ENCODE results near the gene SVEP1.
"Not testable (repeated sequence)": the region's sequence is repeated elsewhere in the genome, so short reads cannot be mapped to it uniquely, and the experiment has no call there.

Gene SVEP1

GRCh38 chr9:110578575-110579033 lies 937 bp downstream of the SVEP1 start:
- no peak for DNase-seq (ENCODE audit: low spot score)

GRCh38 chr9:110575945-110576344 lies 3.6 kb downstream of the SVEP1 start:
- no peak for DNase-seq (ENCODE audit: low spot score)

GRCh38 chr9:110575169-110575568 lies 4.4 kb downstream of the SVEP1 start:
- DNase-seq (ENCODE audit: low spot score): no peak

GRCh38 chr9:110573305-110573704 lies 6.2 kb downstream of the SVEP1 start:
- DNase-seq (ENCODE audit: low spot score): no peak

- no peak for DNase-seq (ENCODE audit: low spot score)
Observed at GRCh38 chr9:110571801-110572483, 7.6 kb downstream of the SVEP1 start.

- DNase-seq (ENCODE audit: low spot score): no peak
Observed at GRCh38 chr9:110566156-110566555, 13.4 kb downstream of the SVEP1 start.

- DNase-seq (ENCODE audit: low spot score): no peak
Observed at GRCh38 chr9:110561826-110562225, 17.7 kb downstream of the SVEP1 start.

GRCh38 chr9:110559869-110560268 lies 19.7 kb downstream of the SVEP1 start:
- peak; percentile 38 for DNase-seq (ENCODE audit: low spot score)

- no peak for DNase-seq (ENCODE audit: low spot score)
Observed at GRCh38 chr9:110555551-110556331, 23.8 kb downstream of the SVEP1 start.

- no peak for DNase-seq (ENCODE audit: low spot score)
Observed at GRCh38 chr9:110546411-110546871, 33.1 kb downstream of the SVEP1 start.

- no peak for DNase-seq (ENCODE audit: low spot score)
Observed at GRCh38 chr9:110545705-110546104, 33.8 kb downstream of the SVEP1 start.

GRCh38 chr9:110543631-110544051 lies 35.9 kb downstream of the SVEP1 start:
- DNase-seq (ENCODE audit: low spot score): no peak

- no peak for DNase-seq (ENCODE audit: low spot score)
Observed at GRCh38 chr9:110541950-110542349, 37.6 kb downstream of the SVEP1 start.

- DNase-seq (ENCODE audit: low spot score): no peak
Observed at GRCh38 chr9:110538647-110539041, 40.9 kb downstream of the SVEP1 start.

- no peak for DNase-seq (ENCODE audit: low spot score)
Observed at GRCh38 chr9:110537841-110538646, 41.5 kb downstream of the SVEP1 start.

- DNase-seq (ENCODE audit: low spot score): no peak
Observed at GRCh38 chr9:110536822-110537221, 42.7 kb downstream of the SVEP1 start.

GRCh38 chr9:110534162-110534561 lies 45.4 kb downstream of the SVEP1 start:
- DNase-seq (ENCODE audit: low spot score): not testable (repeated sequence)

GRCh38 chr9:110532908-110533665 lies 46.5 kb downstream of the SVEP1 start:
- DNase-seq (ENCODE audit: low spot score): no peak

GRCh38 chr9:110531776-110532175 lies 47.8 kb downstream of the SVEP1 start:
- no peak for DNase-seq (ENCODE audit: low spot score)

GRCh38 chr9:110531241-110531640 lies 48.3 kb downstream of the SVEP1 start:
- not testable (repeated sequence) for DNase-seq (ENCODE audit: low spot score)

- no peak for DNase-seq (ENCODE audit: low spot score)
Observed at GRCh38 chr9:110528645-110529044, 50.9 kb downstream of the SVEP1 start.

- peak; percentile 70 for DNase-seq (ENCODE audit: low spot score)
Observed at GRCh38 chr9:110526426-110526825, 53.1 kb downstream of the SVEP1 start.
